Panc1 (cell line): ENCODE measurements around the gene IGSF9.

Experiments used
- POLR2AphosphoS5 ChIP-seq: IDR thresholded peaks from 2 replicates; pipeline ENCODE4 v1.6.1; 2012; ENCODE audit warnings: mild to moderate bottlenecking, low read depth, low read length, moderate library complexity
- SIN3A ChIP-seq: IDR thresholded peaks from 2 replicates; pipeline ENCODE4 v1.6.1; 2012; ENCODE audit warnings: low read depth, mild to moderate bottlenecking, low read length, moderate library complexity, borderline replicate concordance; ENCODE audit not compliant: insufficient read depth
- TCF7L2 ChIP-seq: IDR thresholded peaks from 2 replicates; pipeline ENCODE4 v1.6.1; 2011; ENCODE audit warnings: mild to moderate bottlenecking, low read depth, low read length, inconsistent platforms
- TF ChIP-seq, protein P1 (sequence below): fragments of 450-650 bp; IDR thresholded peaks from 2 replicates; pipeline ENCODE4 v1.5.1; 2017; ENCODE audit warnings: mild to moderate bottlenecking
- TF ChIP-seq, protein P2 (sequence below), 2 experiments: IDR thresholded peaks; 2 replicates each; pipeline ENCODE4 v1.6.1; 2011 to 2012; ENCODE audit warnings: low read depth in 2 of 2, control low read depth in 1 of 2, low read length in 1 of 2, mild to moderate bottlenecking in 1 of 2, moderate library complexity in 1 of 2; ENCODE audit not compliant: insufficient read depth in 1 of 2

DNA sequence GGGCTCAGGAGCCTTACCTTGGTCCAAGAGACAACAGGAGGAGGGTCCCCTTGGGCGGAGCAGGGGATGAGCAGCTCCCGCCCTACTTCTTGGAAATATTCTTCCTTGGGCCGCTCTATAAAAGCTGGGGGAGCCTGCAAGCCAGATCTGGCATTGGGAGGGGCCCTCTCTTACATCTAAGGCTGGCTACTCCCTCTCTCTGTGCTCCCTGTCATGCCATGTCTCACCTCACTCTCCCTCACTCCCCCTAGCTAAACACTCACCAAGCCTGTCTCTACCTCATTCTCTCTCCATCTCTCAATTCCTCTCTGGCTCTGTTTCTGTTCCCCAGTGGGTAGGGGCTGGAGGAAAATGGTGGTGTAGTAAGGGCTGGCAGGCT is 13.6 kb downstream of the IGSF9 start:
- TF ChIP-seq, protein P1, sequence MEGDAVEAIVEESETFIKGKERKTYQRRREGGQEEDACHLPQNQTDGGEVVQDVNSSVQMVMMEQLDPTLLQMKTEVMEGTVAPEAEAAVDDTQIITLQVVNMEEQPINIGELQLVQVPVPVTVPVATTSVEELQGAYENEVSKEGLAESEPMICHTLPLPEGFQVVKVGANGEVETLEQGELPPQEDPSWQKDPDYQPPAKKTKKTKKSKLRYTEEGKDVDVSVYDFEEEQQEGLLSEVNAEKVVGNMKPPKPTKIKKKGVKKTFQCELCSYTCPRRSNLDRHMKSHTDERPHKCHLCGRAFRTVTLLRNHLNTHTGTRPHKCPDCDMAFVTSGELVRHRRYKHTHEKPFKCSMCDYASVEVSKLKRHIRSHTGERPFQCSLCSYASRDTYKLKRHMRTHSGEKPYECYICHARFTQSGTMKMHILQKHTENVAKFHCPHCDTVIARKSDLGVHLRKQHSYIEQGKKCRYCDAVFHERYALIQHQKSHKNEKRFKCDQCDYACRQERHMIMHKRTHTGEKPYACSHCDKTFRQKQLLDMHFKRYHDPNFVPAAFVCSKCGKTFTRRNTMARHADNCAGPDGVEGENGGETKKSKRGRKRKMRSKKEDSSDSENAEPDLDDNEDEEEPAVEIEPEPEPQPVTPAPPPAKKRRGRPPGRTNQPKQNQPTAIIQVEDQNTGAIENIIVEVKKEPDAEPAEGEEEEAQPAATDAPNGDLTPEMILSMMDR, result no peak
- TF ChIP-seq SIN3A, result no peak
- TF ChIP-seq POLR2AphosphoS5, result no peak
- TF ChIP-seq, protein P2, sequence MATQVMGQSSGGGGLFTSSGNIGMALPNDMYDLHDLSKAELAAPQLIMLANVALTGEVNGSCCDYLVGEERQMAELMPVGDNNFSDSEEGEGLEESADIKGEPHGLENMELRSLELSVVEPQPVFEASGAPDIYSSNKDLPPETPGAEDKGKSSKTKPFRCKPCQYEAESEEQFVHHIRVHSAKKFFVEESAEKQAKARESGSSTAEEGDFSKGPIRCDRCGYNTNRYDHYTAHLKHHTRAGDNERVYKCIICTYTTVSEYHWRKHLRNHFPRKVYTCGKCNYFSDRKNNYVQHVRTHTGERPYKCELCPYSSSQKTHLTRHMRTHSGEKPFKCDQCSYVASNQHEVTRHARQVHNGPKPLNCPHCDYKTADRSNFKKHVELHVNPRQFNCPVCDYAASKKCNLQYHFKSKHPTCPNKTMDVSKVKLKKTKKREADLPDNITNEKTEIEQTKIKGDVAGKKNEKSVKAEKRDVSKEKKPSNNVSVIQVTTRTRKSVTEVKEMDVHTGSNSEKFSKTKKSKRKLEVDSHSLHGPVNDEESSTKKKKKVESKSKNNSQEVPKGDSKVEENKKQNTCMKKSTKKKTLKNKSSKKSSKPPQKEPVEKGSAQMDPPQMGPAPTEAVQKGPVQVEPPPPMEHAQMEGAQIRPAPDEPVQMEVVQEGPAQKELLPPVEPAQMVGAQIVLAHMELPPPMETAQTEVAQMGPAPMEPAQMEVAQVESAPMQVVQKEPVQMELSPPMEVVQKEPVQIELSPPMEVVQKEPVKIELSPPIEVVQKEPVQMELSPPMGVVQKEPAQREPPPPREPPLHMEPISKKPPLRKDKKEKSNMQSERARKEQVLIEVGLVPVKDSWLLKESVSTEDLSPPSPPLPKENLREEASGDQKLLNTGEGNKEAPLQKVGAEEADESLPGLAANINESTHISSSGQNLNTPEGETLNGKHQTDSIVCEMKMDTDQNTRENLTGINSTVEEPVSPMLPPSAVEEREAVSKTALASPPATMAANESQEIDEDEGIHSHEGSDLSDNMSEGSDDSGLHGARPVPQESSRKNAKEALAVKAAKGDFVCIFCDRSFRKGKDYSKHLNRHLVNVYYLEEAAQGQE (IDR thresholded peaks at IDR 0.05; ENCODE audit: insufficient read depth in 1 of 2, low read depth in 2 of 2, low read length in 1 of 2), result no peak
- no peak for TF ChIP-seq TCF7L2
